NCI-H526 (cell line): ENCODE results near the gene AK4.
A peak's percentile ranks its signal among the peaks of the same experiment; 100 is the strongest.

Experiments
- DNase-seq, 2 experiments: peaks; one replicate each; lab custom pipeline; 2025; lab: John Stamatoyannopoulos, UW

AK4 gene

GRCh38 chr1:65176591-65176990 lies 28.6 kb downstream of the AK4 start:
- no peak for DNase-seq

GRCh38 chr1:65177457-65177856 lies 29.5 kb downstream of the AK4 start:
- DNase-seq: no peak

- DNase-seq: peak in 1 of 2 experiments; percentile 43
These were observed 30.2 kb downstream of the AK4 start for GRCh38 chr1:65178235-65178634.

- peak; percentile 46 to 68 for DNase-seq
These were observed 31.1 kb downstream of the AK4 start for GRCh38 chr1:65179148-65179547.

GRCh38 chr1:65180977-65181376 lies 33.0 kb downstream of the AK4 start:
- DNase-seq: no peak

GRCh38 chr1:65182658-65183268 lies 34.8 kb downstream of the AK4 start:
- no peak for DNase-seq

- no peak for DNase-seq
These were observed 41.6 kb downstream of the AK4 start for GRCh38 chr1:65189576-65190115.

GRCh38 chr1:65190229-65190628 lies 42.2 kb downstream of the AK4 start:
- DNase-seq: no peak

- DNase-seq: no peak
These were observed 45.2 kb downstream of the AK4 start for GRCh38 chr1:65193129-65193695.

GRCh38 chr1:65195495-65196417 lies 47.8 kb downstream of the AK4 start:
- no peak for DNase-seq

GRCh38 chr1:65196926-65197325 lies 48.9 kb downstream of the AK4 start:
- DNase-seq: no peak

GRCh38 chr1:65197636-65198035 lies 49.6 kb downstream of the AK4 start:
- DNase-seq: no peak

- DNase-seq: no peak
These were observed 50.1 kb downstream of the AK4 start for GRCh38 chr1:65198096-65198495.

GRCh38 chr1:65200411-65200810 lies 52.4 kb downstream of the AK4 start:
- DNase-seq: no peak

- no peak for DNase-seq
These were observed 58.8 kb downstream of the AK4 start for GRCh38 chr1:65206836-65207235.

- no peak for DNase-seq
These were observed 59.3 kb downstream of the AK4 start for GRCh38 chr1:65207317-65207716.

GRCh38 chr1:65208563-65208973 lies 60.6 kb downstream of the AK4 start:
- DNase-seq: no peak

GRCh38 chr1:65209005-65209885 lies 61.2 kb downstream of the AK4 start:
- DNase-seq: peak; percentile 46 to 65

- DNase-seq: no peak
These were observed 62.3 kb downstream of the AK4 start for GRCh38 chr1:65210325-65210724.

GRCh38 chr1:65211331-65211730 lies 63.3 kb downstream of the AK4 start:
- no peak for DNase-seq

GRCh38 chr1:65213271-65214023 lies 65.4 kb downstream of the AK4 start:
- no peak for DNase-seq
